RWPE2 (cell line): Measurements from ENCODE around the gene CACNA2D3.

Experiments used
- ATAC-seq: fragments of 200-7000 bp; cut with Tn5 transposase; 3 replicates; pipeline ENCODE4 v1.9.1; 2021; ENCODE audit warnings: low read depth
- DNase-seq: peaks from one replicate; pipeline ENCODE4 v3.0.0-alpha.2; 2020; ENCODE audit warnings: low spot score
- H3K27ac ChIP-seq: fragments of 450-650 bp; 2 replicates; pipeline ENCODE4 v1.5.1; 2017; ENCODE audit warnings: mild to moderate bottlenecking; ENCODE audit not compliant: poor library complexity, severe bottlenecking
- H3K27me3 ChIP-seq: fragments of 250-450 bp; sonication (Bioruptor Pico); 2 replicates; pipeline ENCODE4 v1.5.1; 2021; ENCODE audit warnings: mild to moderate bottlenecking, moderate library complexity; ENCODE audit not compliant: insufficient read depth, poor library complexity, severe bottlenecking
- H3K36me3 ChIP-seq: fragments of 250-450 bp; sonication (Bioruptor Pico); 2 replicates; pipeline ENCODE4 v1.5.1; 2020; ENCODE audit warnings: low read depth, mild to moderate bottlenecking, moderate library complexity
- H3K4me1 ChIP-seq: fragments of 250-450 bp; sonication (Bioruptor Pico); 2 replicates; pipeline ENCODE4 v1.5.1; 2021; ENCODE audit warnings: mild to moderate bottlenecking, moderate library complexity; ENCODE audit not compliant: insufficient read depth, poor library complexity, severe bottlenecking
- H3K4me3 ChIP-seq: fragments of 250-450 bp; sonication (Bioruptor Pico); 2 replicates; pipeline ENCODE4 v1.5.1; 2021; ENCODE audit warnings: mild to moderate bottlenecking, moderate library complexity; ENCODE audit not compliant: severe bottlenecking
- H3K9me3 ChIP-seq: fragments of 250-450 bp; sonication (Bioruptor Pico); 2 replicates; pipeline ENCODE4 v1.5.1; 2021; ENCODE audit warnings: mild to moderate bottlenecking, moderate library complexity; ENCODE audit not compliant: severe bottlenecking
- CTCF ChIP-seq: fragments of 450-650 bp; IDR thresholded peaks from one replicate; pipeline ENCODE4 v1.5.1; 2017; ENCODE audit warnings: mild to moderate bottlenecking, moderate library complexity; ENCODE audit not compliant: poor library complexity, severe bottlenecking

The CACNA2D3 gene

GRCh38 chr3:54935869-54936268, 813.5 kb downstream of the CACNA2D3 start:
- Histone ChIP-seq H3K4me3 (no peak overlapping the region), H3K9me3 (no peaks in the 10 kb centered on the region), H3K36me3 (no peaks in the 10 kb centered on the region), H3K27ac (no peak overlapping the region), H3K27me3 (peaks cover 7% of the 10 kb centered on the region), H3K4me1 (no peaks in the 10 kb centered on the region)
- ATAC-seq (no peak), DNase-seq (no peak)
- TF ChIP-seq CTCF: no peak

DNA sequence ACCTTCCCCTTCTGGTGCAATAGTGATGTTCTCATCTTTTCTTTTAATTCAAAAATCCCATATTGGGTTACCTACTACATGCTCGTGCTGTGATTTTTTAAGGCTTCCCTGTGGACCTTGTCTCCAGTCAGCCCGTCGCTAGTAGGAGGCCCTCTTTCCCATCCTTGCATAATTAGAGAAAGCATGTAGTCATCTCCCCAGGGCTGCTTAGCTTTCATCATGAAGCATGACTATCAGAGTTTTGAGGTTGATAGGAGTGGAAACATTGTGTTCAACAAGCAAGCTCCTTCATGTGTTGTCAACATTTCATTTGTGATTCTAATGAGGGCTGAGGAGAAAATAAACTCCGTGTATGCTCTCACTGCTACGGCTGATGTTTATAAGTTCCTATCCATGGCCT, 814.2 kb downstream of the CACNA2D3 start:
- no peak overlapping the region for H3K27ac ChIP-seq
- peaks cover 8% of the 10 kb centered on the region for H3K27me3 ChIP-seq
- no peaks in the 10 kb centered on the region for H3K4me1 ChIP-seq
- H3K36me3 ChIP-seq: no peaks in the 10 kb centered on the region
- ATAC-seq (no peak), DNase-seq (no peak)
- no peaks in the 10 kb centered on the region for H3K9me3 ChIP-seq
- TF ChIP-seq CTCF: no peak
- H3K4me3 ChIP-seq: no peak overlapping the region

DNA sequence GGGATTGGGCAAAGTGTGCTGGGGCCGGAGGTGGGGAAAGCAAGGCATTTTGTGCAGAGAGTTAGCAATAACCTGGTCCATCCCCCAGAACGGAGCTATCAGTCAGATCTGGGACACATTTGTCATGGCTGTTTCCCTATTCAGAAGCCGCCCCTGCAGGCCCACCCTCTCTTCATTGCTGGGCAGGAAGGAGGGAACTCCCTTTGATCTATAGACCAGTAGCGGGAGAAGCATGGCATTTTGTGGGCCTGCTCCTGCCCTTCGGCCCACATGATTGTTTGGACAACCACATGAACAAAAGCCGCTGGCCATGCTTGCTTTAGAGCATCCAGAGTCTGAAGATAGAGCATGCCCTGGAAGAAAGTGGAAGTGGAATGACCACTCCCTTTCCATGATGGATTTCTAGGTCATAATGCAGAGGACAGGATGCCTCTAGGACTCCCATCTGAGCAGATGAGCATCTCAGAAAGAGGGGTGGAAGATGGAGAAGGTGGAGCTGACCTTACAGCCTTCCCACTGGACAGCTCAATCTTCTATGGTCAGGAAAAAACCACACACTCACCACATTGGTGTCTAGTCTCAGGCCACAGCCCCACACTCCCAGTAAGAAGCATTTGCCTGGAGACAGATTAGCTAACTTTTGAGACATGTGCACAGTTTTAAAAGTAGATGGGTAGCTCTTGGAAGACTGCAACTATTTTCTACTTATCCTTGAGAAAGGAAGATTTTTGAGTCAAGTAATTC, 817.4 kb downstream of the CACNA2D3 start:
- H3K9me3 ChIP-seq: no peaks in the 10 kb centered on the region
- no peak overlapping the region for H3K27ac ChIP-seq
- ATAC-seq (no peak), DNase-seq (no peak)
- no peak for TF ChIP-seq CTCF
- no peaks in the 10 kb centered on the region for H3K4me1 ChIP-seq
- H3K27me3 ChIP-seq: peaks cover 8% of the 10 kb centered on the region
- H3K36me3 ChIP-seq: no peaks in the 10 kb centered on the region
- no peak overlapping the region for H3K4me3 ChIP-seq

GRCh38 chr3:54940971-54941370, 818.6 kb downstream of the CACNA2D3 start:
- no peaks in the 10 kb centered on the region for H3K36me3 ChIP-seq
- no peak overlapping the region for H3K27ac ChIP-seq
- TF ChIP-seq CTCF: no peak
- ATAC-seq (no peak), DNase-seq (no peak)
- H3K9me3 ChIP-seq: no peaks in the 10 kb centered on the region
- no peak overlapping the region for H3K4me3 ChIP-seq
- peaks cover 4% of the 10 kb centered on the region for H3K27me3 ChIP-seq
- no peaks in the 10 kb centered on the region for H3K4me1 ChIP-seq

DNA sequence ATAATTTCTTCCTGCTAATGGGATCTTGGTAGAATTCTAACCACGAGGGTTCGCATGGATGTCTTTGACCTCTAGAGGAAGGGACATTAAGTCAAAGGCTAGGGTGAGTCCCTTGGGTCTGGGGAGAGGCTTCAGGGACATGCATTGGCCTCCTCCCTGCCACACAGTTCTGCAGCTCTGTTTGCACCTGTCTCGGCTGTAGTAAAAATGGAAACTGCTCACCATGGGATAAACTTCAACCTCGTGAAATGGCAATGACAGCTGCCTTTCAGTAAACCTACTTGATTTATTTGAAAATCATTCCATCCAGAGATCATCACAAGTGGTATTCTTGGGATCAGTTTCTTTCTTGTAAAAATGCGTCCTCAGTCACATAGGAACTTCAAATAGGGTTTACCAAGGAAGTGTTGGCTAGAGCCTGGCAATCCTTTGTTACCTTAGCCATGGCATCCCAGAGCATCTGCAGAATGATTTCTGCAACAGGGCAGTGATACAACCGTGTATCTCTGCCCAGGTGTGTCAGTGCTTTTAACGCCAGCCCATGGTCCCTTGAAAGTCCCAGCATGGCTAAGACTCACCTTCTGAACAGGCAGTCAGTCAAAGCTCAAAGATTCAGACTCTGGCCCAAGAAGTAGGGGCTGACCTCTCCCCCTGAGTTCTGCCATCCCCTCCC, 819.5 kb downstream of the CACNA2D3 start:
- no peak for ATAC-seq

More for the DNA sequence above, 819.5 kb downstream of the CACNA2D3 start:
- no peak overlapping the region for H3K27ac ChIP-seq
- H3K4me1 ChIP-seq: no peaks in the 10 kb centered on the region
- H3K36me3 ChIP-seq: no peaks in the 10 kb centered on the region
- DNase-seq: no peak
- TF ChIP-seq CTCF: no peak
- no peak overlapping the region for H3K4me3 ChIP-seq
- H3K27me3 ChIP-seq: peaks cover 4% of the 10 kb centered on the region
- no peaks in the 10 kb centered on the region for H3K9me3 ChIP-seq
